ENCODE results near the gene MEI1. TPM values are rescaled to one million over a fixed set of nuclear protein-coding genes. Genes with fewer than 3 reads are reported as not detected.
"Not testable (repeated sequence)": the region's sequence is repeated elsewhere in the genome, so short reads cannot be mapped to it uniquely, and the experiment has no call there.

MEI1 gene
- polyA plus RNA-seq, 4 donors = 2.2 to 3.4 (median 3.1) TPM

DNA sequence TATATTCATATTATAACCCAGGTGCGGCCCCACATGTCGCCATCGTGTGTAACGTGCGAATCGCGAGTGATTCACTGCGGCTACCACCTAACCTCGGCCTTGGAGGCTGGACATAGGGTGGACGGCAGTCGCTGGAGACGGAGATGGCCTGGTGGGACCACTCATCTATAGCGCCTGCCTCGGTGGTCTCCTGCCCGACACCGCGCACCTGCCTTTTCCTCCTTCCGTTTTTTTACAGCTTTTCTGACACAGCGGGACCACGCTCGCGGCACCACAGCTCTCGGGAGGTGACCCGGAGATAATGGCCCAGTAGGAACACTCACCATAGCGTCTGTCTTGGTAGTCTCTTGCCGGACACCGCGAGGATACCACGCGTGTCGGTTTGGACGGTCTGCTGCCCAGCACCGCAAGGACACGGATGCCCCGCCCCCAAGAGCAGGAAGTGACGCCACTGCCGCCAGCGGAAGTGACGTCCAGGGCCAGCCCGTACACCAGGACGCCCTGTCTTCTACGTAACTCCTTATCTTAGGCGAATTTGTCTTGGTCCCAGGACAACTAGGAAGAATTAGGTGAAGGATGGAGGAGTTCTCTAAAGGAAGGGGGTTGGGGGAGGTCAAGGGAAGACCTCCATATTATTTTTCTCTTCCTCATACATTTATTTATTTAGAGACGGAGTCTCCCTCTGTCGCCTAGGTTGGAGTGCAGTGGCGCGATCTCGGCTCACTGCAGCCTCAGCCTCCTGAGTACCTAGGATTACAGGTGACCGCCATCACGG lies 17.1 kb upstream of the MEI1 start:
- peak; percentile 61 to 77 (median 70) for DNase-seq (ENCODE audit: low read depth in 4 of 4, low spot score in 3 of 4)

DNA sequence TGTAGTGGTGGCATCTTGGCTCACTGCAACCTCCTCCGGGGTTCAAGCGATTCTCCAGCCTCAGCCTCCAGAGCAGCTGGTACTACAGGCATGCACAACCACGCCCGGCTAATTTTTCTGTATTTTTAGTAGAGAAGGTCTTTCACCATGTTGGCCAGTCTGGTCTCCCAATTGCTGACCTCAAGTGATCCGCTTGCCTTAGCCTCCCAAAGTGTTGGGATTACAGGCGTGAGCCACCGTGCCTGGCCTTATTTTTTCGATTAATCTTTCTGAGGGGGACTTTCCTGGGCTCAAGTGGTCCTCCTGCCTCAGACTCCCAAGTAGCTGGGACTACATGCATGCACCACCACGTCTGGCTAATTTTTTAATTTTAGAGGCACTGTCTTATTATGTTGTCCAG lies 16.3 kb upstream of the MEI1 start:
- DNase-seq (ENCODE audit: low read depth in 4 of 4, low spot score in 3 of 4) = no peak

GRCh38 chr22:41683616-41684015 lies 15.7 kb upstream of the MEI1 start:
- DNase-seq (ENCODE audit: low read depth in 4 of 4, low spot score in 3 of 4) = no peak

DNA sequence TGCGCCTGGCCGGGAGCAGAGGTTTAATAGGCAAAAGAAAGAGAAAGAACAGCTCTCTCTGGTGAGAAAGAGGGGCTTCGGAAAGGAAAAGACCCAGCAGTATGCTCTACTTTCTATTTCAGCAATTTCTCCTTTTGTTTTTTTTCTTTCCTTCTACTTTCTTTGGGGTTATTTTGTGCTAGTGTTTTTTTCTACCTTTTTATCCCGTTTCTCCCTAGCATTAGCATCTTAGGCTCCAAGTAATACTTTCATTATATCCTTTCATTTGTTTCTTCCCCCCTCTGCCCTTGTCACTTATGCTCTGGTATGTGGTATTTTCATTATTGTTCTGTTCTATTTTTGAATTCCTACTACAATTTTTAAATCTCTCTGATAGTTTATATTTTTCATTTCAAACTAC lies 15.1 kb upstream of the MEI1 start:
- DNase-seq (ENCODE audit: low read depth in 4 of 4, low spot score in 3 of 4) = no peak

GRCh38 chr22:41686890-41687289 lies 12.4 kb upstream of the MEI1 start:
- not testable (repeated sequence) for DNase-seq (ENCODE audit: low read depth in 4 of 4, low spot score in 3 of 4)

DNA sequence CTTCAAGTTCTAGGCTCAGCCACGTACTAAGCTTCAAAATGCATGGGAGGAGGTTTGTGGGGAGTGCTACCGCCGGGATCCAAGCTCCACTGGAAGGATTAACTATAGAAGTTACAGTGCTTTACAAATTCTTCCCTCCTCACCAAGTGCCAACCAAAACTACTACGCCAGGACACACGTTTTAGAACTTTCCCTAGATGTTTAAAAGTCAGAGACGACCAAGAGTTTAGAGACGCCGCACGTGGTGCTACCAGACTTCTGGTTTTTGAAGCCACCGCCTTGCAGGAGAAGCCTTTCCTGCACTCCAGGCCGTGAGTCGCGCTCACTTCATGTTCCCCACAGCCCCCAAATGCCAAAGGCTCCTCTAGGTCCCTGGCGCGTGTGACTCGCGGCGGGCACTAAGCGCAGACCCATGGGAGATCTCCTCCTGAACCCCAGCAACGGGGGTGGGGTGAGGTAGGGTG lies 11.4 kb upstream of the MEI1 start:
- no peak for DNase-seq (ENCODE audit: low read depth in 4 of 4, low spot score in 3 of 4)

- DNase-seq (ENCODE audit: low read depth in 4 of 4, low spot score in 3 of 4) = peak; percentile 75 to 85 (median 82)
Observed at GRCh38 chr22:41688365-41689211, 10.7 kb upstream of the MEI1 start, which contains the start of gene SNU13. TSS of gene SNU13 (minus strand) at chr22:41688867. CDS start at chr22:41688796, 71 bp downstream.

- DNase-seq (ENCODE audit: low read depth in 4 of 4, low spot score in 3 of 4) = no peak
Observed at GRCh38 chr22:41690476-41690875, 8.8 kb upstream of the MEI1 start.

DNA sequence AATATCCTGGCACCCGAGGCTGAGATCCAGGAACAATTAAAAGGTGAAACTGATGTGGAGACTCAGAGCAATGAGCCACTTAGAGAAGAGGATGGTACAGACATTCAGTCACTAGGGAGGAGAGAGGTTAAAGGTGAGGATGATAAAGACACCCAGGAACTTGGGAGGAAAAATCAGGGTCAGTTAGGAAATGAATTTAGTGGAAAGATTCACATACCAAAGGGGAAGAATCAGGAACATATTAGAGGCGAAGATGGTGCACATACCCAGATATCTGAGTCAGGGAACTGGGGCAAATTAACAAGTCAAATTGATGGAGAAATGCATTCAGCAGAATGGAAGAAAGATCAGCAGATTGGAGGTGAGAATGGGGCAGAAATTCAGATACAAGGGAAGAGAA lies 4.1 kb upstream of the MEI1 start:
- no peak for DNase-seq (ENCODE audit: low read depth in 4 of 4, low spot score in 3 of 4)

DNA sequence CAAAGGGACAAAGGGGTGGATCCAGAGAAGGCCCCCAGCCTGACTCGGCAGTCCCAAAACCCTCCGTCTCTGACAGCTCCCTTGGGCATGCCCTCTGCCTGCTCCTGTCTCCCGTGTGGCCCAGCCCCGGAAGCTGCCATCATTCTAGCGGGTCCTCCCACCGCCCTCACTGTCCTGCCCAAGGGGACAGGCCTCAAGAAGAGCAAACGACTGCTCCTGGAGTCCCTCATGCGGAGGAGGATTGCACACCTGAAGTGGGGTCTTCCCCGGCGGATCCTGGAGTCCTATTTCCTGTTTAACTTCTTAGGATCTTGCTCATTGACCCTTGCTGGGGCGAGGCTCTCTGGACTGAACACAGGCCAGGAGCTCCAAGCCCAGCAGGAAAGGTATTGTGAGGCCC lies 2.6 kb upstream of the MEI1 start:
- DNase-seq (ENCODE audit: low read depth in 4 of 4, low spot score in 3 of 4) = no peak

- peak; percentile 81 to 93 (median 88) for DNase-seq (ENCODE audit: low read depth in 4 of 4, low spot score in 3 of 4)
Observed at GRCh38 chr22:41697126-41697775, 2.1 kb upstream of the MEI1 start.

GRCh38 chr22:41700108-41700364 lies 733 bp downstream of the MEI1 start:
- DNase-seq (ENCODE audit: low read depth in 4 of 4, low spot score in 3 of 4) = no peak

DNA sequence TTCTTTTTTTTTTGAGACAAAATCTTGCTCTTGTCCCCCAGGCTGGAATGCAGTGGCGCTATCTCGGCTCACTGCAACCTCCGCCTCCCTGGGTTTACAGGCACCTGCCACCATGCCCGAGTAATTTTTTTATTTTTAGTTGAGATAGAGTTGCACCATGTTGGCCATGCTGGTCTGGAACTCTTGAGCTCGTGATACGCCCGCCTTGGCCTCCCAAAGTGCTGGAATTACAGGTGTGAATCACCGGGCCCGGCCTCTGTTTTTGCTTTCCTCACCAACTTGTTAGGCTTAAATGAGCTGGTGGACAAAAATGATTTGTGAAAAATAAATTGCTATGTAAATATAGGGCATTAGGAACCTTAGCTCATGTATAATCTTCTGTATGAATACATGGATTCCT lies 3.5 kb downstream of the MEI1 start:
- DNase-seq (ENCODE audit: low read depth in 4 of 4, low spot score in 3 of 4) = no peak

DNA sequence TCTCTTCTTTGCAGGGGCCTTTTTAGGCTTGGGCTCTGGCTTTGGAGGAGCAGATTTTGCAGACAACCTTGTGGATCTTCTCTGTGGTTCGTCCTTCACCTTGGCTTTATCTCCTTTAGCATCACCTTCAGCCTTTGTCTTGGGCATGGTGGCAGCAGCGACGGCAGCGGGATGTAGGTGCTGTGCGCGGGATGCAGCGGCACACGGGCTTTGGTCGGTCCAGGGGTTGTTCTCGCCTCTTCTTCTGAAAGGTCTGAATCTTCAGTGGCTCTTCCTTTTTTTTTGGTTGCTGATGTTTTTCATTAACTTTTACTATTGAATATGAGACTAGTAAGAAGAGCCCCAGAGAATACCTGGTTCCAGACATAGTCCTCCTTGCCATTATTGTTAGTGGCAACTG lies 10.0 kb downstream of the MEI1 start:
- no peak for DNase-seq (ENCODE audit: low read depth in 4 of 4, low spot score in 3 of 4)

GRCh38 chr22:41713004-41713403 lies 13.7 kb downstream of the MEI1 start:
- no peak for DNase-seq (ENCODE audit: low read depth in 4 of 4, low spot score in 3 of 4)

DNA sequence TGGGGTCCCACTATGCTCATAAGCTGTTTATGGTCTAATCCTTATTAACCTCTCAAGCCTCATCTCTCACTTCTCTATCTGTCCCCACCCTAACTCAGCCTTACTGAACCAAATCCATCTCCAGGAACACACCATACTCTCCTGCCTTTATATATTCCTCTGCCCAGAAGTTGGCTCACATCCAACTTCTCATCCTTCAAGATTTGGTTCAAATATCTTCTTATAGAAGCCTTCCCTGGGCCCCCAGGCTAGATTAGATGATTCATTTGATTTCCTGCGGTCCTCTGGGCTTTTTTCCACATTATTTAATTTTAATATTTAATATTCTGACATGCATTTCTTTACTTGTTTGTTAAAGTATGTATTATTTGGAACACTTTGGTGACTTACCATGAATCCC lies 23.2 kb downstream of the MEI1 start:
- DNase-seq (ENCODE audit: low read depth in 4 of 4, low spot score in 3 of 4) = no peak

GRCh38 chr22:41725510-41726110 lies 26.3 kb downstream of the MEI1 start:
- DNase-seq (ENCODE audit: low read depth in 4 of 4, low spot score in 3 of 4) = no peak

- DNase-seq (ENCODE audit: low read depth in 4 of 4, low spot score in 3 of 4) = no peak
Observed at GRCh38 chr22:41731609-41732008, 32.3 kb downstream of the MEI1 start.

DNA sequence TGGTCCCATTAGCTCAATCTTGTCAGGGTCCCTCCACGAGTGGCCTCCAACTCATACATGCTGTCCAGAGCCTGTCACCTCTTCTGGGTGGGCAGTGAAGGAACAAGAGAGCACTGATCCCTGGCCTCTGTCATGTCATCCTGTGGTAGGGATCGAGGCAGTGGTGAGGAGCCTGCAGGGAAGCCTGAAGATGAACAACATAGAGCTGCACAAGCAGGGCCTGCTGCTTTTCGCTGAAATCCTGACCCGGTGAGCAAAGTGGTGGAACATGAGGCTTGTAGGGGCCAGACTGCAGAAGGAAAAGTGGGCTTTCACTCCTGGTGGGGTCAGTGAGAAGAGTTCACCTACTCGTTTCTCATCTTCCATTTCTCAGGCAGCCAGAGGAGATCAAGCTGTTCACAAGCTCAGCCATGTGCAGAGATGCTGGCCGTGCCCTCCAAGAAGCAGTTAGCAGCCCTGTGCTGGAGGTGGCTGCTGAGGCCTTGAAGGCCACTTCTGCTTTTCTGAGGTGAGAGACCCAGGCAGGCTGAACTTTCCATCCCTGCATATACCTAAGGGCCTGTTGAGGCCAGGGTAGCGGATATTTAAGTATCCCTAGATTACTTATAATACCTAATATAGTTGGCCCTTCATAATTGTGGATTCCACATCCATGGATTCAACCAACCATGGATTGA lies 32.9 kb downstream of the MEI1 start:
- DNase-seq (ENCODE audit: low read depth in 4 of 4, low spot score in 3 of 4) = no peak

DNA sequence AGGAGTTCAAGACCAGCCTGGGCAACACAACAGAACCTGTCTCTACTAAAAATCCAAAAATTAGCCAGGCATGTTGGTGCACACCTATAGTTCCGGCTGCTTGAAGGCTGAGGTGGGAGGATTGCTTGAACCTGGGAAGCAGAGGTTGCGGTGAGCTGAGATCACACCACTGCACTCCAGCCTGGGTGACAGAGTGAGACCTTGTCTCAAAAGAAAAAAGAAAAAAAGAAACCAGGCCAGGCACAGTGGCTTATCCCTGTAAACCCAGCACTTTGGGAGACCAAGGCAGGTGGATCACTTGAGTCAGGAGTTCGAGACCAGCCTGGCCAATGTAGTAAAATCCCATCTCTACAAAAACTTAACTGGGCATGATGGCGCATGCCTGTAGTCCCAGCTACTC lies 33.9 kb downstream of the MEI1 start:
- DNase-seq (ENCODE audit: low read depth in 4 of 4, low spot score in 3 of 4) = not testable (repeated sequence)

GRCh38 chr22:41739576-41739975 lies 40.3 kb downstream of the MEI1 start:
- DNase-seq (ENCODE audit: low read depth in 4 of 4, low spot score in 3 of 4) = no peak
